C4-2B (cell line): ENCODE data around the gene OR52H1.

Experiments used
- H3K27ac ChIP-seq: fragments of 450-650 bp; 2 replicates; pipeline ENCODE4 v1.5.1; 2017
- CTCF ChIP-seq: fragments of 450-650 bp; conservative IDR thresholded peaks from 2 replicates; pipeline ENCODE4 v1.5.1; 2017; ENCODE audit warnings: mild to moderate bottlenecking
- ZFX ChIP-seq: fragments of 450-650 bp; IDR thresholded peaks from 2 replicates; pipeline ENCODE4 v1.6.1; 2017

Gene OR52H1

GRCh38 chr11:5504403-5504921 is 43.9 kb downstream of the OR52H1 start:
- H3K27ac ChIP-seq = no peak overlapping the region

GRCh38 chr11:5500393-5500801 is 47.9 kb downstream of the OR52H1 start:
- H3K27ac ChIP-seq = no peak overlapping the region
- TF ChIP-seq CTCF (no peak), ZFX (no peak)

More at GRCh38 chr11:5504403-5504921, 43.9 kb downstream of the OR52H1 start:
- TF ChIP-seq ZFX (no peak), CTCF (no peak)

- TF ChIP-seq ZFX (no peak), CTCF (no peak)
- no peak overlapping the region for H3K27ac ChIP-seq
These were observed 48.7 kb downstream of the OR52H1 start for GRCh38 chr11:5499671-5500070.
